SKM-1 treated with dmso at 0.1 percent for 144 hours (cell line): ENCODE results near the gene DNAJC22.
"Not testable (repeated sequence)": the region's sequence is repeated elsewhere in the genome, so short reads cannot be mapped to it uniquely, and the experiment has no call there.

Source experiments
- DNase-seq: peaks from one replicate; lab custom pipeline; 2025; ENCODE audit not compliant: unreplicated experiment; lab: John Stamatoyannopoulos, UW

DNAJC22 gene

DNA sequence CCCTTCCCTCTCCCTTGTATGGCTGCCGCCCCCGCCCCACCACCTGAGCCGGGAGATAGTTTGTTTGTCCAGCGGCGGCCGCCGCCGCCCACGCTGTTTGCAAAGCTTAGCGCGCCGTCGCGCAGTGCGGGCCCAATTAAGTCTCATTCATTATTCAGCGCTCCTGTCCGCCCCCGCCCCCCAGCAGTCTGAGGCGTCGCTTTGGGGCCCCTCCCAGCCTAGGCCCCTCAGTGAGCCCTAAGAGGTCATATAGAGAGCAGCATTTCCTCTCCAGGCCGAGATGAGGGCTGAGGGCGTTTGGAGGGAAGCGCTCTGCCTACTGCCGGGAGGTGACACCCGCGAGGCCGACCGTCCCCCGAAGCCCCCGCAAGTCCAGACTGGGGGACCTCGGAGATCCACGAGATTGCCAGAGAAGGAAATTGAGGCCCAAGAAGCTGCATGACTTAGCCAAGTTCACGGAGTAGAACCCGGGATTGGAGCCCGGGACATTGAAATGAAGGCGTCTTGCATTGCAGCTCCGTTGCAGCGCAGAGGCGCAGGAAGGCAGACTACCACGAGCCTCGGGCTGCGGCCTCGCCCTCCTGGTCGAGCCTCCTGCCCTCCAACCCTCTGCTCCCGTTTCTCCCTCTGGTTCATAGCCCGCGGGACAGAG, at the start of gene DNAJC22:
DNAJC22 (plus strand) TSS at position 230 of the 652 bp plus-strand sequence. CDS start 1,985 bp downstream, outside the sequence.
- no peak for DNase-seq

- DNase-seq = no peak
These were observed 49.0 kb upstream of the DNAJC22 start for GRCh38 chr12:49297695-49298060.

DNA sequence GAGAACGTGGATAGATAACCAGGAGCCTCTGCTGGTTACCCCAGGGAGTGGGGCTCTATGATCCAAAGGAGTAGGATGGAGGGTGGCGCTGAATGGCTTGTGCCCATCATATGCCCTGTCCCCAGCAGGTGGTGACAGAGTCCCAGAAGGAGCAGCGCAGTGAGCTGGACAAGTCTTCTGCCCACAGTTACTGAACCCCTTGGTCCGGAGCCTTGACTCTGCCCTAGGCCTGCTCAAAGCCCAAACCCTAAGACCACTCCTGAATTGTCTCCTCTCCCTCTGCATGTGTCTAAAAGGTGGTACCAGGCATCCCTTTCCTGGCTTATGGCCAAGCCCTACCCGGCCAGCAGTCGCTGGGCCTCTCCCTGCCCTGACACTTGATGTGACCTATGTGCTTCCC, 48.5 kb upstream of the DNAJC22 start:
- DNase-seq = no peak

DNA sequence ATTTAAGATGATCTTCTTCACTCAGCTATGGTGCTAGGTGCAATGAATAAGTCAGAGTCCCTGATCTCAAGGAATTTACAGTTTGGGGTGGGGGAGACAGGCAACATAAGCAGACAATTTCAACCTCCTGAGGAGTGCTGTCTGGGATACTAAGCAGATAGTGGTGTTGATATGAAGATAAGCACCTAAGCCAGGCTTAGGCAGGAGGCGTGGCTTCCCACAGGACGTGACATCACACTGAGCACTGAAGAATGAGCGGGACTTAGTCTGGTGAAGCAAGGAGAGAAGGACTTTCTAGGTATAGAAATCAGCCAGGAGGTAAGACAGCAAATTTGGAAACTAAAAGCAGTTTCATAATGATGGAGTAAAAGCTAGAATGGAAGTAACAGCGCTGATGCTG, 44.9 kb upstream of the DNAJC22 start:
- no peak for DNase-seq

GRCh38 chr12:49304161-49304560, 42.5 kb upstream of the DNAJC22 start:
- no peak for DNase-seq

DNA sequence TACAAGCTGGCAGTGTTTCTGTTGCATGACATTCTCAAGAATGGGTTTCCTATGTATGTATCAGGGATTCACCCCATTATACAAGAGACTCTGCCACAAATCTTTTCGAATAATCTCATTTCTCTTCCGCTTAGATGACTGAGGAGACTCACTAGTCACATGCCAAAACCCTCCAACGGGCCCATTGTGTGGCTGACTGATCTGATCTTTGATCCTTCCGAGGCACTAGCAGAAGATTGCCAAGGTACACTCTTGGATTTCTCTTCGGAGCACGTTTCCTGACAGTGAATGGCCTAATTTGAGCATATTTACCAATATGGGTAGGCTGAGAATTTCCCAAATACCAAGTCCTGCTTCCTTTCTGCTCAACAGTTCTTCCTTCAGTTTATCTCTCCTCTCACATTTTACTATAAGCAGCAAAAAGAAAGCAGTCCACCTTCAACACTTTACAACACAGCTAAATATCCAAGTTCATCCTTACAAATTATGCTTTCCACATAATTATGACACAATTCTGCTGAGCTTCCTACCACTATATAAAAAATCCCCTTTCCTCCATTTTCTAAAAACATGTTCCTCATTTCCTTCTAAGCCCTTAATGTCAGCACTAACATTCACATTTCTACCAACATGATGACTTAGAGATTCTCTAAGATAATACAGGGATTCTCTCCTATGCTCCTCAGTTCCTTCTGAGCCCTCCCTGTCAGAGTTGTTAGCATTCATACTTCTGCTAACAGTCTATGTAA, 40.8 kb upstream of the DNAJC22 start:
- DNase-seq = no peak

DNA sequence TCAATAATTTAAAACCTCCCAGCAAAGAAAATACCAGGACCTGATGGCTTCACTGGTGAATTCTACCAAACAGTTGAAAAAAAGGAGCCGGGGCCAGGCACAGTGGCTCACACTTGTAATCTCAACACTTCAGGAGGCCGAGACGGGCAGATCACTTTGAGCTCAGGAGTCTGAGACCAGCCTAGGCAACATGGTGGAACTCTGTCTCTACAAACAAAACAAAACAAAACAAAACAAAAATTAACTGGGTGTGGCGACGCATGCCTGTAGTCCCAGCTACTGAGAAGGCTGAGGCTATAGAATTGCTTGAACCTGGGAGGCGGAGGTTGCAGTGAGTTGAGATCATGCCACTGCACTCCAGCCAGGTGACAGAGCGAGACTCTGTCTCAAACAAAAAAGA, 37.3 kb upstream of the DNAJC22 start:
- DNase-seq = no peak

DNA sequence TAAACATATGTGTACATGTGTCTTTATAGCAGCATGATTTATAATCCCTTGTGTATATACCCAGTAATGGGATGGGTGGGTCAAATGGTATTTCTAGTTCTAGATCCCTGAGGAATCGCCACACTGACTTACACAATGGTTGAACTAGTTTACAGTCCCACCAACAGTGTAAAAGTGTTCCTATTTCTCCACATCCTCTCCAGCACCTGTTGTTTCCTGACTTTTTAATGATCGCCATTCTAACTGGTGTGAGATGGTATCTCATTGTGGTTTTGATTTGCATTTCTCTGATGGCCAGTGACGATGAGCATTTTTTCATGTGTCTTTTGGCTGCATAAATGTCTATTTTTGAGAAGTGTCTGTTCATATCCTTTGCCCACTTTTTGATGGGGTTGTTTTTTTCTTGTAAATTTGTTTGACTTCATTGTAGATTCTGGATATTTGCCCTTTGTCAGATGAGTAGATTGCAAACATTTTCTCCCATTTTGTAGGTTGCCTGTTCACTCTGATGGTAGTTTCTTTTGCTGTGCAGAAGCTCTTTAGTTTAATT, 36.2 kb upstream of the DNAJC22 start:
- DNase-seq = not testable (repeated sequence)

DNA sequence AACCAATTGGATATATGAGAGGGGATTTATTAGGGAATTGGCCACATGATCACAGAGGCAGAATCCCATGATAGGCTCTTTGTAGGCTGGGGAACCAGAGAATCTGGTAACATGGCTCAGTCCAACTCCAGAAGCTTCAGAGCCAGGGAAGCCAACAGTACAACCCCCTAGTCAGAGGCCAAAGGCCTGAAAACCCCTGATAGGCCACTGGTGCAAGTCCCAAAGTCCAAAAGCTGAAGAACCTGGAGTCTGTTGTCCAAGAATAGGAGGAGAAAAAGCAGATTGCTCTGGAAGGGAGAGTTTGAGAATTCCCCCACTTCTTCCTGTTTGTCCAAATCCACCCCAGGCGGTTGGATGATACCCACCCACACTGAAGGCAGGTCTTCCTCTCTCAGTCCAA, 31.9 kb upstream of the DNAJC22 start:
- DNase-seq = no peak

DNA sequence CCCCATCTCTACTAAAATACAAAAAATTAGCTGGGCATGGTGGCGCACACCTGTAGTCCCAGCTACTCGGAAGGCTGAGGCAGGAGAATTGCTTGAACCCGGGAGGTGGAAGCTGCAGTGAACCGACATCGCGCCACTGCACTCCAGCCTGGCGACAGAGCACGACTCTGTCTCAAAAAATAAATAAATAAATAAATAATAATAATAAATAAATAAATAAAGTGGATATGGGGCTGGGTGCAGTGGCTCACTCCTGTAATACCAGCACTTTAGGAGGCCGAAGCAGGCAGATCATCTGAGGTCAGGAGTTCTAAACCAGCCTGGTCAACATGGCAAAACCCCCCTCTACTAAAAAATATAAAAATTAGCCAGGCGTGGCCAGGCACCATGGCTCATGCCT, 29.6 kb upstream of the DNAJC22 start:
- DNase-seq = not testable (repeated sequence)

- not testable (repeated sequence) for DNase-seq
These were observed 26.1 kb upstream of the DNAJC22 start for GRCh38 chr12:49320411-49321103.

- DNase-seq = no peak
These were observed 24.4 kb upstream of the DNAJC22 start for GRCh38 chr12:49322367-49322707.

DNA sequence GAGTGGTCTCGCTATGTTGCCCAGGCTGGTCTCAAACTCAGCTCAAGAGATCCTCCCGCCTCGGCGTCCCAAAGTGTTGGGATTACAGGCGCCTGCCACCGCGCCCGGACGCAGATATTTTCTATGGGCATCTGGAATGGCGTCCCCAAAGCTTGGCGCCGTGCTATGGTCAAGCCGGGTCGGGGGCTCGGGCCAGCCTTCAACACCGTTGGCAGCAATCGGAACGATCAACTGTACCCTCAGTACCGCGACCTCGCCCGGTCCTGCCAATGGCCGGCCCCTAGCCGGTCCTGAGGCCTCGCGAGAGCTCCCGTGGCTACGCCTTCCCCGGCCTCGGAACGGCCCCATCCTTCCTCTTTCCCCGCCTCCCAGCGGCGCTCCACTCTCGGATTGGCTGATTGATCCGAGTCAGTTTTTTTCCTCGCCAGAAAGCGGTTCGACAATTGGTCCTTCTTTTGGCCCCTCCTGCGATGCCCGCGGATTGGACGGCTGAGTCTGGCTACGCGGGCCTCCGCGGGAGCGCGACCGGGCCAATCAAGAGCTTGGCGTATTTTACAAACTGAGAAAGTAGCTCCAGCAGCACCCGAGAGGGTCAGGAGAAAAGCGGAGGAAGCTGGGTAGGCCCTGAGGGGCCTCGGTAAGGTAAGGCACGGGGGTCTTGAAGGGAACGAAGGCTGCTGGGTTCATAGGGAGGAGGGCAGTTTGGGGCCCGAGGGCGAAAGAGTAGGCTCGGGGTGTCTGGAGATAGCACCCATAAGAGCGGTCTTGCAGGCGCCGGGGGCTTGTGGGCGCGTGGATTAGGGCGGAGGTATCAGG, 23.8 kb upstream of the DNAJC22 start, which contains the start of gene TROAP:
TROAP (plus strand) TSS at position 548 of the 816 bp plus-strand sequence. CDS start 354 bp downstream, outside the sequence.
- peak; percentile 89 for DNase-seq

GRCh38 chr12:49323524-49324097, 23.1 kb upstream of the DNAJC22 start:
- DNase-seq = no peak

DNA sequence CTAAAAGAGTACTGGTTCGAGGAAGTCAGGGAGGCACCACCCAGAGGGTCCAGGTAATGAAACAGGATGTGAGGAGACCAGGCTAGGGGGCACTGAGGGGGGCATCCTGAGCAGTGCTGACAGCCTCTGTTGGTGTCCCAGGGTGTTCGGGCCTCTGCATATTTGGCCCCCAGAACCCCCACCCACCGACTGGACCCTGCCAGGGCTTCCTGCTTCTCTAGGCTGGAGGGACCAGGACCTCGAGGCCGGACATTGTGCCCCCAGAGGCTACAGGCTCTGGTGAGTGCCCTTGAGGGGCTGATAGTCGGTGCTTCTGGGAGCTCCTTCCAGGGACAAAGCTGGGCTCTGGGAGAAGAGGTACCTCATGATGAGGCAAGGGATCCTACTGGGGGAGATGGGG, 21.1 kb upstream of the DNAJC22 start:
- no peak for DNase-seq

DNA sequence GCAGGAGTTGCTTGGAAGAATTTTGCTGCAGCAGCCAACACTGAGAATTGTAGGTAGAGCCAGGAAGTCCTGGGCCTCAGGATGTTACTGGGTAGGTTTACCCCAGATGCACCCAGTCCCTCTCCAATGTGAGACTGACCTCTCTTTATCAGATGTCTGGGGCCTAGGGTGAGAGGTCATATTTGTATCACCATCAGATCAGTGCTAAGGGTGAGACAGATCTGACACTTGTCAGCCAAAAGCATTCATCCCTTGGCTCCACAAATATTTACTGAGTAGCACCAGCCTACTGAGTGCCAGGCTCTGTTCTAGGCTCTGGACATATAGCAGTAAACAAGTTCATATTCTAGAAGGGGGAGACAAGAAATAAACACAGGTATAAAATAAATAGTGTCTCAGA, 19.3 kb upstream of the DNAJC22 start:
- no peak for DNase-seq

DNA sequence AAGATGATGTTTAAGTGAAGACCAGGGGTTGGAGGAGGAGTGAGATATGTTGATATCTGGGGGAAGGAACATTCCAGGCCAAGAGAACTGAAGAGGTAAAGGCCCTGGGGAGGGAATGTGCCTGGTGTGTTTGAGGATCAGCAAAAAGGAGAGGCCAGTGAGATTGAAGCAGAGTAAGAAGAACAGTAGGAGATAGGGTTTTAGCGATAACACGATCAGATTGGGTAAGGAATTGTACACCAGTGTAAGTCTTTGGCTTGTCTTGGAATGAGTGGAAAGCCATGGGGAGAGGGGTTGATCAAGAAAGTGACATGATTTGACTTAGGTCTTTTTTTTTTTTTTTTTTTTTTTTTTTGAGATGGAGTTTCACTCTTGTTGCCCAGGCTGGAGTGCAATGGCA, 18.8 kb upstream of the DNAJC22 start:
- no peak for DNase-seq

- no peak for DNase-seq
These were observed 17.9 kb upstream of the DNAJC22 start for GRCh38 chr12:49328816-49329215.

GRCh38 chr12:49330032-49330619, 16.6 kb upstream of the DNAJC22 start:
- no peak for DNase-seq
